Naive thymus-derived CD8-positive, alpha-beta T cell (primary cell): ENCODE data around the gene KBTBD7. TPM values are rescaled to one million over a fixed set of nuclear protein-coding genes. Genes with fewer than 3 reads are reported as not detected.
A peak's percentile ranks its signal among the peaks of the same experiment; 100 is the strongest.
"Not testable (repeated sequence)": the region's sequence is repeated elsewhere in the genome, so short reads cannot be mapped to it uniquely, and the experiment has no call there.

ENCODE experiments used
- ATAC-seq, 2 donors: fragments of 150-1000 bp; cut with Tn5 transposase in 1 of 2; sonication (Bioruptor Pico), chemical (Tn5 transposase) in 1 of 2; 1 replicate in 1 of 2; 2 replicates in 1 of 2; pipeline ENCODE4 v1.10.0; 2021; ENCODE audit warnings: mild to moderate bottlenecking in 2 of 2, moderate library complexity in 2 of 2
- POLR2A ChIA-PET: fragments of 350-600 bp; sonication (Branson Sonifier 250); formaldehyde crosslinking; loops from one replicate; lab custom pipeline; 2021; ENCODE audit warnings: antibody characterized with exemption; lab: Charles Lee
- DNase-seq, 10 donors: peaks; one replicate each; pipeline versions ENCODE4 v3.0.0 to v3.0.0-alpha.2; 2020 to 2022
- H3K27ac Mint-ChIP-seq, 10 donors: one replicate each; pipeline ENCODE4 v1.8.0; 2020 to 2022; ENCODE audit warnings: mild to moderate bottlenecking in 10 of 10, mixed read lengths in 10 of 10, moderate library complexity in 4 of 10, inconsistent platforms in 1 of 10
- H3K27me3 Mint-ChIP-seq, 5 donors: one replicate each; pipeline ENCODE4 v1.8.0; 2021 to 2022; ENCODE audit warnings: mixed read lengths in 5 of 5
- H3K36me3 Mint-ChIP-seq, 3 donors: one replicate each; pipeline ENCODE4 v1.8.0; 2020 to 2022; ENCODE audit warnings: mixed read lengths in 3 of 3, mild to moderate bottlenecking in 2 of 3, inconsistent platforms in 1 of 3
- H3K4me1 Mint-ChIP-seq, 4 donors: one replicate each; pipeline ENCODE4 v1.8.0; 2021 to 2022; ENCODE audit warnings: mixed read lengths in 4 of 4
- H3K4me3 Mint-ChIP-seq, 10 donors: one replicate each; pipeline ENCODE4 v1.8.0; 2020 to 2022; ENCODE audit warnings: mild to moderate bottlenecking in 10 of 10, mixed read lengths in 10 of 10, moderate library complexity in 6 of 10, inconsistent platforms in 1 of 10
- H3K9me3 Mint-ChIP-seq, 9 donors: one replicate each; pipeline ENCODE4 v1.8.0; 2020 to 2022; ENCODE audit warnings: mixed read lengths in 9 of 9, mild to moderate bottlenecking in 3 of 9, inconsistent platforms in 1 of 9, moderate library complexity in 1 of 9
- polyA plus RNA-seq, 3 donors: library from polyadenylated mRNA; unstranded; fragments of 300-500 nt; fragmentation: Illumina TruSeq; gene quantifications; one replicate each; pipeline ENCODE4 v1.2.3, GENCODE V29; 2021
- total RNA-seq, 8 experiments: library from RNA in 2 of 8; stranded (reverse) in 2 of 8; gene quantifications; one replicate each; pipeline ENCODE4 v1.2.3 and lab custom pipeline; 2021 to 2026

KBTBD7 gene
- total and polyA plus RNA-seq, 5 experiments from 2014 or later, result 4.6 to 7.5 (median 6.4) TPM

GRCh38 chr13:41193469-41193868 is 900 bp downstream of the KBTBD7 start:
- H3K27ac Mint-ChIP-seq, result peak overlapping the region in 8 of 10 donors; percentile 38 to 95 (median 88)
- POLR2A ChIA-PET, result no interaction called here
- ATAC-seq (no peak), DNase-seq (no peak)
- H3K27me3 Mint-ChIP-seq, result no peaks in the 10 kb centered on the region
- H3K4me3 Mint-ChIP-seq, result peak overlapping the region; percentile 92 to 97 (median 95)
- H3K4me1 Mint-ChIP-seq, result peaks cover 19 to 39% (median 35%) of the 10 kb centered on the region in 4 donors
- peaks cover 0 to 8% (median 4%) of the 10 kb centered on the region in 9 donors for H3K9me3 Mint-ChIP-seq
- H3K36me3 Mint-ChIP-seq, result peaks cover 11 to 32% (median 14%) of the 10 kb centered on the region in 3 donors

DNA sequence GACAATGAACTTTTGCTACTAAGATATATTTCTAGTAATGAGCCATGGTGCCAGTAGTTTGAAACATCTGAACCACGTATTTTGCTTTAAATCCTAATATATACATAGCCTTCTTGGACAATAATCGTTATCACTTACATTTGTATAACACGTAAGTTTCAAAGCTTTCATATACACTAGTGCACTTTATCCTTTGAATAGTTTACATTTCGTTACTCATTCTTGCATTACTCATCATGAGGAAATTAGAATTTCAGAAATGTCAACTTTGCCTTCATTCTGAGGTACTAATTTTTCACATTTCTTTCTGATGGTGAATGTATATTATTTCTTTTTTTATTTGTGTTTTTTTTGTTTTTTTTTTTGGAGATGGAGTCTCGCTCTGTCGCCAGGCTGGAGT is 5.8 kb downstream of the KBTBD7 start:
- ATAC-seq (no peak), DNase-seq (no peak)
- Mint-ChIP-seq H3K36me3 (peaks cover 11 to 32% (median 14%) of the 10 kb centered on the region in 3 donors), H3K9me3 (peaks cover 0 to 8% (median 4%) of the 10 kb centered on the region in 9 donors), H3K27me3 (no peaks in the 10 kb centered on the region), H3K4me3 (no peak overlapping the region), H3K27ac (no peak overlapping the region), H3K4me1 (peaks cover 15 to 24% (median 22%) of the 10 kb centered on the region in 4 donors)
- POLR2A ChIA-PET, result interaction anchor here (0.6 kb wide), 1 partner anchor 641 kb away, joined by 3 read pairs; no protein-coding TSS in a partner anchor

DNA sequence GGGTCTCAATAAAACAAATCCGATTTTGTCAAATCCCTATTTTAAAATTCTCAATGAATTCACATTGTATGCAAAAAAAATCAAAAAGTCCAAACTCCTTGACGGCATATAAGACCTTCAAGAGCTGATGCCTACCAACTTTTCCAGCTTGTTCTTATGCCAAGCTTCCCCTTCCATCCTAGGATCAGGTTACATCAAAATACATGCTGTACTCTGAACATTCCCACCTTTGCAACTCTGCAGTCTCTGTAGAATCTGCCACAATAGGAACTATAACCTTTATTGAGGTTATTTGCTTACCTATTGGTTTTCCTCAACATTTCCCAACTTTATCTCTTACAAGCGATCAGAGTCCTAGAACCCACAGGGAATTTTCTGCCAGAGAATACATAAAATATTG is 7.9 kb downstream of the KBTBD7 start:
- Mint-ChIP-seq H3K4me3 (no peak overlapping the region), H3K27ac (no peak overlapping the region), H3K27me3 (no peaks in the 10 kb centered on the region), H3K9me3 (peaks cover 0 to 6% (median 4%) of the 10 kb centered on the region in 9 donors), H3K4me1 (peaks cover 4 to 7% (median 7%) of the 10 kb centered on the region in 4 donors), H3K36me3 (peaks cover 5 to 21% (median 14%) of the 10 kb centered on the region in 3 donors)
- ATAC-seq (no peak), DNase-seq (no peak)
- POLR2A ChIA-PET, result no interaction called here

DNA sequence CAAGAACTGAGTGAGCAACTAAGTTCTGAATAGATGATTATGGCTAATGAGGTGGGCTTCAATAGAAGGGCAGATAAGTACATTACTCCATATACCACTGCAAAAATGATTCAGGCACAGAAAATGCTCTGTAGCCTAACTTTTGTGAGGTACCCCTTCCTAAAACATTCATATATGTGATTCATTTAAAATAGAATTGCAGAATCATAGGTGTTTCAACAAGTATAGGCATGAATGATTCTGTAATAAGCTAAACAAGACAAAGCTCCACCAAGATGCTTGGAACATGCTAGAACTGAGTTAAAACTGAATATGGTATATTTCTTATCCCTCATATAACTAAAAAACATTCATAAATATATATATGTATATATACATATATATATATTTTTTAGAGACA is 12.1 kb downstream of the KBTBD7 start:
- no peak overlapping the region for H3K27ac Mint-ChIP-seq
- H3K4me3 Mint-ChIP-seq, result no peak overlapping the region
- H3K4me1 Mint-ChIP-seq, result no peaks in the 10 kb centered on the region
- no peaks in the 10 kb centered on the region for H3K27me3 Mint-ChIP-seq
- no peak for DNase-seq
- peaks cover 0 to 2% (median 0%) of the 10 kb centered on the region in 9 donors for H3K9me3 Mint-ChIP-seq
- no peak for ATAC-seq
- H3K36me3 Mint-ChIP-seq, result peaks cover 0 to 4% (median 0%) of the 10 kb centered on the region in 3 donors
- POLR2A ChIA-PET, result no interaction called here

GRCh38 chr13:41179593-41180250 is 14.6 kb downstream of the KBTBD7 start:
- no peak for ATAC-seq
- POLR2A ChIA-PET, result no interaction called here
- no peak overlapping the region for H3K27ac Mint-ChIP-seq

DNA sequence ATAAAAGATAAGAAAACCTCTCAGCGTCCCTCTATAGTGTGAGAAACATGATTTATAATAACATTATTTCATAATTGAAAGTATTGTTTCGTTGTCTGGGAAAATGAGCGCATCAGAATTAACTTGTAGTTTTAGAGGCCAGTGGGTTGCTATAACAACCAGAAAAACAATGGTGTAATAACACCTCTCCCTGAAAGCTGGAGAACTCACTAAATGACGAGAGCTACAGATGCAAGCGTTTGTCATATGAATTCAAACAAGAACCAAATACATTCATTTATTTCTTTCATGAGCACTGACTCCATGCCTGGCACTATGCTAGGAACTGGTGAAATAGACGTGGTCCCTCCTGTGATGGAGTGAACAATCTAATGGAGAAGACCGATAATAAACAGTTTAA is 16.3 kb downstream of the KBTBD7 start:
- DNase-seq, result no peak
- no peak overlapping the region for H3K27ac Mint-ChIP-seq
- no peak overlapping the region for H3K4me3 Mint-ChIP-seq
- H3K36me3 Mint-ChIP-seq, result peaks cover 2 to 26% (median 9%) of the 10 kb centered on the region in 3 donors
- H3K9me3 Mint-ChIP-seq, result peaks cover 0 to 28% (median 12%) of the 10 kb centered on the region in 9 donors
- H3K4me1 Mint-ChIP-seq, result no peaks in the 10 kb centered on the region
- POLR2A ChIA-PET, result no interaction called here
- no peak for ATAC-seq
- no peaks in the 10 kb centered on the region for H3K27me3 Mint-ChIP-seq

More at GRCh38 chr13:41179593-41180250, 14.6 kb downstream of the KBTBD7 start:
- no peaks in the 10 kb centered on the region for H3K27me3 Mint-ChIP-seq
- H3K4me3 Mint-ChIP-seq, result no peak overlapping the region
- no peaks in the 10 kb centered on the region for H3K4me1 Mint-ChIP-seq
- no peak for DNase-seq
- peaks cover 2 to 24% (median 9%) of the 10 kb centered on the region in 3 donors for H3K36me3 Mint-ChIP-seq
- peaks cover 0 to 24% (median 10%) of the 10 kb centered on the region in 9 donors for H3K9me3 Mint-ChIP-seq

- H3K27me3 Mint-ChIP-seq, result no peaks in the 10 kb centered on the region
- DNase-seq (no peak), ATAC-seq (no peak)
- no peak overlapping the region for H3K27ac Mint-ChIP-seq
- POLR2A ChIA-PET, result no interaction called here
- H3K4me3 Mint-ChIP-seq, result no peak overlapping the region
- peaks cover 0 to 28% (median 12%) of the 10 kb centered on the region in 9 donors for H3K9me3 Mint-ChIP-seq
- no peaks in the 10 kb centered on the region for H3K4me1 Mint-ChIP-seq
- peaks cover 2 to 29% (median 9%) of the 10 kb centered on the region in 3 donors for H3K36me3 Mint-ChIP-seq
Observed at GRCh38 chr13:41177616-41178015, 16.8 kb downstream of the KBTBD7 start.

DNA sequence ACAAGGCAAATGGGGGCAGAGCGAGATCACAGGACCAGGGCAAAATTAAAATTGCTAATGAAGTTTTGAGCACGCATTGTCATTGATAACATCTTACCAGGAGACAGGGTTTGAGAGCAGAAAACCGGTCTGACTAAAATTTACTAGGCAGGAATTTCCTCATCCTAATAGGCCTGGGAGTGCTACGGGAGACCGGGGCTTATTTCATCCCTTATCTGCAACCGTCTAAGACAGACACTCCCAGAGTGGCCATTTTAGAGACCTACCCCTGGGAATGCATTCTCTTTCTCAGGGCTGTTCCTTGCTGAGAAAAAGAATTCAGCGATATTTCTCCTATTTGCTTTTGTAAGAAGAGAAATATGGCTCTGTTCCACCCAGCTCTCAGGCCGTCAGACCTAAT is 18.8 kb downstream of the KBTBD7 start:
- H3K4me3 Mint-ChIP-seq, H3K4me1 Mint-ChIP-seq, ATAC-seq, H3K27me3 Mint-ChIP-seq, DNase-seq, H3K27ac Mint-ChIP-seq, POLR2A ChIA-PET: not testable (repeated sequence)
- Mint-ChIP-seq H3K9me3 (peaks cover 0 to 28% (median 12%) of the 10 kb centered on the region in 9 donors), H3K36me3 (peaks cover 4 to 30% (median 9%) of the 10 kb centered on the region in 3 donors)

DNA sequence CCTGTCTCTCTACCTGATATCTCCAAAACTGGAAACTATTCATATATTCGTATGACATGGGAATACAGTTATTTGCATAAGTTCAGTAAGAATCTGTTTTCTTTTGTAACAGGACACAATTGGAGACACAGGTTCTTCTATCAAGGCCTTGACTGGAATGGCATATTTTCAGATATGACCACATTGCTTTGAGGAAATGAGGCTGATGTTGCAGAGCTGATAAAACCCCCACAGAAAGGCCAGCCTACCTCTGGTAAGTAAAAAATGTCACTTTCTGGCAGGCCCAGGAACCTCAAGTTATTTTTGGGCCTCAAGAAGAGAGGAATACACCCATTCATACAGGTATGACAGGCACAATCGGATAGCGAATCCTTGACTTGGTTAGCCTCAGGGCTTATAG is 32.2 kb downstream of the KBTBD7 start:
- no peak for DNase-seq
- no peaks in the 10 kb centered on the region for H3K27me3 Mint-ChIP-seq
- no peak overlapping the region for H3K4me3 Mint-ChIP-seq
- POLR2A ChIA-PET, result no interaction called here
- H3K36me3 Mint-ChIP-seq, result peaks cover 6 to 16% (median 8%) of the 10 kb centered on the region in 3 donors
- H3K9me3 Mint-ChIP-seq, result peaks cover 0 to 6% (median 0%) of the 10 kb centered on the region in 9 donors
- H3K4me1 Mint-ChIP-seq, result peaks cover 0 to 9% (median 5%) of the 10 kb centered on the region in 4 donors
- no peak for ATAC-seq
- no peak overlapping the region for H3K27ac Mint-ChIP-seq

DNA sequence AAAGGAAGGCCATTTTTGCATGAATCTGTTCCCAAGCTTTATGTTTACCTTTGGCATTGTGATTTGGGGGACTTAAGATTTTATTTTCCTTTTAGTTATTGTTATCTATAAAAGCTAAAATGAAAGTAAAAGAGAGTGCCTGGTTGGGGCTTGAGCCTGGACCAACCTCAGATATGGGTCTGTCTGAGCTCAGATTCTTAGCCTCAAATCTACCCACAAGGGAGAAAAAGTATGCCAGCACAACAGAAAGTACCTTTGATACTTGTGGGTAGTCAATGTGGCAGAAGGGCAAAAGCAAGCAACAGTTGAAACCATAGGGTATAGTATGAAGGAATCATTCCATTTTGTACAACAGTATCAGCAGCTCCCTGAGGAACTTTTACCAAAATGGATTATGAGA is 35.2 kb downstream of the KBTBD7 start:
- H3K4me3 Mint-ChIP-seq, result no peak overlapping the region
- DNase-seq (no peak), ATAC-seq (peak in 1 of 2 donors; percentile 27)

GRCh38 chr13:41157048-41157717 is 37.2 kb downstream of the KBTBD7 start:
- no peaks in the 10 kb centered on the region for H3K27me3 Mint-ChIP-seq
- peaks cover 0 to 7% (median 4%) of the 10 kb centered on the region in 9 donors for H3K9me3 Mint-ChIP-seq
- ATAC-seq (no peak), DNase-seq (no peak)
- H3K27ac Mint-ChIP-seq, result no peak overlapping the region
- H3K4me3 Mint-ChIP-seq, result no peak overlapping the region
- H3K36me3 Mint-ChIP-seq, result peaks cover 1 to 11% (median 11%) of the 10 kb centered on the region in 3 donors
- POLR2A ChIA-PET, result no interaction called here
- H3K4me1 Mint-ChIP-seq, result peaks cover 0 to 9% (median 5%) of the 10 kb centered on the region in 4 donors

More for the DNA sequence above, 35.2 kb downstream of the KBTBD7 start:
- POLR2A ChIA-PET, result no interaction called here
- peaks cover 0 to 9% (median 5%) of the 10 kb centered on the region in 4 donors for H3K4me1 Mint-ChIP-seq
- no peaks in the 10 kb centered on the region for H3K27me3 Mint-ChIP-seq
- peaks cover 6 to 9% (median 6%) of the 10 kb centered on the region in 3 donors for H3K36me3 Mint-ChIP-seq
- H3K9me3 Mint-ChIP-seq, result peaks cover 0 to 6% (median 0%) of the 10 kb centered on the region in 9 donors
- peak overlapping the region in 5 of 10 donors; percentile 25 to 82 (median 50) for H3K27ac Mint-ChIP-seq

DNA sequence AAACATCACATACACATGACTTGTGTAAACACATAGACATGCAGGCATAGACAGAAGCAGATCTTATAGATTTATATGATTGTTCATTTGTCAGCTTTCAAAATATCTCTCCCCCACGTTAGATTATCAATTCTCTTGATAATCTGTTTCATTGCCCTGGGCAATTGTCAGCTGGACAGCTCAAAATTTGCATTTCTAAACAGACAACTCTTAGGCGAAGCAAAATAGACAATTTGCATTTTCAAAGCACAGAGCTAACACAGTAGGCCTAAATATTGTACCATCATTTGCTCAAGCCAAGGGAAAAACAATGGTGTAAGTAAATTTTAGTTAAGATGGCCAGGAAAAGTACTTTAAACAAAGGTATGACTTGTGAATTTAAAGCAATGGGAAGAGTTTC is 37.7 kb downstream of the KBTBD7 start:
- ATAC-seq (no peak), DNase-seq (no peak)
- POLR2A ChIA-PET, result no interaction called here
- H3K27me3 Mint-ChIP-seq, result no peaks in the 10 kb centered on the region
- no peak overlapping the region for H3K27ac Mint-ChIP-seq
- H3K4me1 Mint-ChIP-seq, result peaks cover 0 to 9% (median 5%) of the 10 kb centered on the region in 4 donors
- no peak overlapping the region for H3K4me3 Mint-ChIP-seq
- peaks cover 2 to 12% (median 10%) of the 10 kb centered on the region in 9 donors for H3K9me3 Mint-ChIP-seq
- H3K36me3 Mint-ChIP-seq, result peaks cover 4 to 16% (median 14%) of the 10 kb centered on the region in 3 donors

GRCh38 chr13:41154042-41154441 is 40.3 kb downstream of the KBTBD7 start:
- peaks cover 0 to 5% (median 2%) of the 10 kb centered on the region in 4 donors for H3K4me1 Mint-ChIP-seq
- POLR2A ChIA-PET, result no interaction called here
- no peak overlapping the region for H3K4me3 Mint-ChIP-seq
- DNase-seq, result no peak
- H3K27ac Mint-ChIP-seq, result no peak overlapping the region
- ATAC-seq, result no peak
- peaks cover 27 to 42% (median 38%) of the 10 kb centered on the region in 3 donors for H3K36me3 Mint-ChIP-seq
- peaks cover 12 to 38% (median 34%) of the 10 kb centered on the region in 9 donors for H3K9me3 Mint-ChIP-seq
- H3K27me3 Mint-ChIP-seq, result no peaks in the 10 kb centered on the region
